HG02571 (cell line): Measurements from ENCODE around the gene CABLES2.
A peak's percentile ranks its signal among the peaks of the same experiment; 100 is the strongest.
"Not testable (repeated sequence)": the region's sequence is repeated elsewhere in the genome, so short reads cannot be mapped to it uniquely, and the experiment has no call there.

ENCODE experiments used
- ATAC-seq: cut with Tn5 transposase; IDR thresholded peaks from one replicate; pipeline ENCODE4 v1.9.1; 2021; ENCODE audit warnings: mild to moderate bottlenecking, moderate library complexity; ENCODE audit not compliant: unreplicated experiment

The CABLES2 gene

DNA sequence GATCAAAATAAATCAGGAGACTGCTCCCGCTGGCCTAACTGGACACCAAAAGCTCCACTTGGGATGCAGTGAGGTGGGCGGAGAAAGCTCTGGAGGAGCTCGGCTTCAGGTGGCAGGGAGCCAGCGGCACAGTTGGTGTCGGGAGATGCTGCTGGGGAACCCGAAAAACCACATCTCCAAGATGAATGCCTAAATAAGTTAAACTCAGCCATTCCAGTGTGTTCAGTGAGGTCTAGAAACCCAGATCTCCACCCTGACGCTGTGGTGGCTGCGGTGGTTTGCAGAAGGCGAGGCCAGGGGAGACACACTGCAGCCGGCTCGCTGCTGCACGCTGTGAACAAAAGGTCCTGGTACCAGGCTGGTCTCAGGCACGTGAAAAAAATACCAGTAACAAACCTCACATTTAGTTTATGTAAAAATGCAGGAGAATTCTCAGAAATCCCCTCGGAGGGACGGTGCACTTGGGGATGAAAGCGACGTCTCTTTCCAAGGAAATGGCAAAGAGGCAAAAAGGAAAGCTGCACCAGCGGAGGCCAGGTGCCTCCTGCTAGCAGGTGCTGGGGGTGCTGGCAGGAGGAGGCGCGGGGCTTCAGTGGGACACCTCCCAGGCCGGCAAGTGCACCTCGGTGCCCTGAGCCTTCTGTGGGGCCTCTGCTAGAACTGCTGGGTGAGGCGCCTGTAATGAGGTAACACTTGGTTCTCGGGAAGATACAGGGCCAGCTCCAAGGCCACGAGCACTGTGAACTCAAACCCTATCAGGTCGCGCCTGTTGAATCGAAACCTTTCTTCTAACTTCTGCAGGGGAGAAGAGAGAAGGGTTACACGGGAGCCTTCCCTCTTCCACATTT is 16.5 kb downstream of the CABLES2 start:
- no peak for ATAC-seq

DNA sequence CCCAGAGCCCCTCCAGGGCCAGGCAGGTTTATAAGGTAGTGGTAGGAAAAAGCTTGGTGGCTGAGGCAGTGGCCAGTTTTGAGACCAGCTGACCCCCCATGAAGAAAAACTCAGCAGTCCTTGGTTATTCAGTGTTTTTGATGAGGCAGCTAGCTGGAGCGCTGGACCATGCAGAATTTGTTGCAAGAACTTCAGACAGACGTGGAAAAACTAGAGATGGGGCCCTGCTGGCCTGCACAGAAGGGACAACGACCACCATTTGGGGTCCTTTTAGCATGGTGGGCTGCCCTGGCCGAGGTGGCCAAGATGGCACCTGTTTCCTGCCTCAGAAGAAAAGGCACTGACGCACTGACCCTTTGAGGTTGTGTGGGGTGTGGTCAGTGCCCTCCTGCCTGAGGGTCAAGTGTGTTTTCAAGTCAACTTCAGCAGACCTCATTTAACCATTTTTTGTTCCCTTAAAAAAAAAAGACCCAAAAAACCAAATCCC is 17.4 kb downstream of the CABLES2 start:
- ATAC-seq, result no peak

- ATAC-seq, result no peak
Measured at GRCh38 chr20:62388839-62389600, 18.1 kb downstream of the CABLES2 start.

DNA sequence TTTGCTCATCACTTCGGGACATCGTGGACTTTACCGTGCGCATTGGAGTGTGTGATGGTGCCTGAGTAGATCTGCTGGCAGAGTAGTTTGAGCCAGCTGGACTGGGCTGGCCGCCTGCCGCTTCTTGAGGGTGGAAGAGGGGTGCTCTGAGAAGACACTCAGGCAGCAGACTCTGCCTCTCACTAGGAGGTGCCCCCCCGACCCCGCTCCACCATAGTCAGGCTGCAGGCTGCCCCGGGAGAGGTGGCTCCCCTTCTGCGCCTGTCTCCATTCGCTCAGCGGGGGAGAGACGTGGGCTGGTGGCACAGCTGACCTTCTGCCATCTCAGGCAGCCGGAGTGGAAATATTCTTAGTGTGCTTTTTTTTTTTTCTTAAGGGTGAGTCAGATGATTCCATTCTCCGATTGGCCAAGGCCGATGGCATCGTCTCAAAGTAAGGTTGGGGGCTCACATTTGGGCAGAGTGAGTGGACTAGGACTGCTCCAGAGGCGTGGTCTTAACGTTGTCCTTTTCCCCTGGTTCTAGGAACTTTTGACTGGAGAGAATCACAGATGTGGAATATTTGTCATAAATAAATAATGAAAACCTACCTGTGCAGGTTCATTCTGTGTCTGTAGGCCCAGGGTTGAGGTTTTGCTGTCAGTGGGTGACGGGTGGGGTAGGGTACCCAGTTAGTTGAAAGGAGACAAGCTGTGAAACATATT is 19.0 kb downstream of the CABLES2 start:
- ATAC-seq, result no peak

GRCh38 chr20:62387219-62387913 is 19.7 kb downstream of the CABLES2 start:
- no peak for ATAC-seq

GRCh38 chr20:62386383-62387218 is 20.5 kb downstream of the CABLES2 start, which contains the start of gene RPS21:
RPS21 (plus strand) TSS chr20:62387103; CDS start chr20:62387339, 236 bp downstream.
- ATAC-seq, result peak; percentile 81

- ATAC-seq, result peak; percentile 49
Measured at GRCh38 chr20:62382306-62383198, 24.5 kb downstream of the CABLES2 start.

DNA sequence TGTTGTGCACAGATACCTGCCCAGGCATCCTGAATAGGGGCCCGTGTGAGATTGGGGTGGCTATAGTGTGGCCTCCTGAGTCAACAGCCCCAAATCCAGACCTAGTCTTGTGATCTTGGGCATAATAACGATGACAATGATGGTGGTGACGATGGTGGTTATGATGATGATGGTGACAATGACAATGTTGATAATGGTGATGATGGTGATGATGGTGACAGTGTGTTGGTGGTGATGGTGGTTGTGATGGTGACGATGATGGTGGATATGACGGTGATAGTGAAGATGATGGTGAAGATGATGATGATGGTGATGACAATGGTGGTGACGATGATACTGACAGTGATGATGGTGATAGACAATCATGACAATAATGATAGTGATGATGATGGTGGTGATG is 25.2 kb downstream of the CABLES2 start:
- ATAC-seq, result no peak

DNA sequence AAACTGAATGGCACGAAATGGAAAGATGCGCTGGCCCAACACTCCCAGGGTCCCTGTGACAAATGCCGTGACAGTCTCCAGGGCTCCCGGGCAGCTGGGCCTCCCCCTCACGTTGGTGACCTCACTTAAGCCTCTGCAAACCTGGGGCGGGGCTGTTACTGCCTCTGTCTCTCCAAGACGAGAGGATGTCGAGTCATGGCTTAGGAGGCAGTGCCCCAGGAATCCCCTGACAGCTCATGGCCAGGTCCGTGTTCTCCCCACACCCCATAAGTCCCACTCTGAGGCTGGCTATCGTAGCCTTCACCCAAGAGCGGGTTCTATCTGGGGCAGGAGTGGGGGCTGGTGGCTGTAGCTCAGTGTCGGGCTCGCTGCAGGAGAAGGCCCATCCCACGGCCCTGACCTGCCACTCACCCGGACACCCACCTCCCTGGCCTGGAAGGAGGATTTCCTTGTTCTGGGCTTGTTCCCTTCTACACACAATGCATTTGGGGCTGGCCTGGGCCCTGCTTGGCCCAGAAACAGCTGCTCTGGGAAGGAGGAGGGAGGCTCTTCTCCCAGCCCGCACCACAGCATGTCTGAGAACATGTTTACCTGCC is 25.8 kb downstream of the CABLES2 start:
- ATAC-seq, result no peak

GRCh38 chr20:62378215-62378614 is 28.9 kb downstream of the CABLES2 start:
- ATAC-seq, result no peak

DNA sequence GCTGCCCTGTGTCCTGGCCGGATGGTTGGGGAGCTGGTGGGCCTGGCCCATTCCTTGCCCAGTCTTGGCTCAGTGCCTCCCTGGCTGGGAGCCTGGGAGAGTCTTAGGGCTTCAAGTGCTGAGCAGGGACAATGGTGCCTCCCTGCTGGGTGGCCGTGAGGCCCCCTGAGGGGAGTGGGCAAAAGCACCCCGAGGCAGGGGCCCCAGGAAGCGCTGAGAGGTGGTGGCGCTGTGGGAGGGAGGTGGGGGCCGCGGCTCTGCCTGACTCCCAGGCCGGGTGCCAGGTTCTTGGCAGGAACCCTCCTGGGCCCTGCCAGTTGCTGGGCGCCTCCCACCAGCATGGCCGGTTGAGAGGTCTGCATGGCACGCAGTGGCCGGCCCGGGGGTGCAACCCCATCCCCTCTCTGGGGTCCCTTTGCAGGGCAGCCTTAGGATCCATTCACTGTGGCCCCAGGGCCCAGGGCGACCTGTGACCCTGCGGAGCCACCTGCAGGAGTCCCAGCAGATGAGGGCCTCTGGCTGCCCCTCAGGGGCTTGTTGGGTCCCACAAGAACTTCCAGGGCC is 29.4 kb downstream of the CABLES2 start:
- ATAC-seq, result no peak

DNA sequence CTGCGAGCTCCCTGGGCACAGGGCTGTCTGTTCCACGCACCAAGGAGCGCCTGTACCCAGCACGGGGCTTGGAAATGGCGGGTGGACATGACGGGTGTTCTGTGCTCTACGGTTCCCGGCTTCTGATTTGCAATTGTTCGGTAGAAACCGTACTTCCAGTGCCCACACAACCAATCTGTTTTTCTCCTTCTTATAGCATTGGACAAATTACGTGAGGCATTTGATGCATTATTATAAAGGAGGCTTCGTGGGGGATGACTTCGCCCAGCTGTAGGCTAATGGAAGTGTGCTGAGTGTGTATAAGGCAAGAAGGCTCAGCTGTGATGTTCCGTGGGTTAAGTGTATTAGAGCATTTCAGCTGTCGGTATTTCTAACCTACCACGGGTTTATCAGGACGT is 30.0 kb downstream of the CABLES2 start:
- ATAC-seq, result no peak

- no peak for ATAC-seq
Measured at GRCh38 chr20:62376112-62377063, 30.7 kb downstream of the CABLES2 start.

- no peak for ATAC-seq
Measured at GRCh38 chr20:62374331-62375152, 32.5 kb downstream of the CABLES2 start.

DNA sequence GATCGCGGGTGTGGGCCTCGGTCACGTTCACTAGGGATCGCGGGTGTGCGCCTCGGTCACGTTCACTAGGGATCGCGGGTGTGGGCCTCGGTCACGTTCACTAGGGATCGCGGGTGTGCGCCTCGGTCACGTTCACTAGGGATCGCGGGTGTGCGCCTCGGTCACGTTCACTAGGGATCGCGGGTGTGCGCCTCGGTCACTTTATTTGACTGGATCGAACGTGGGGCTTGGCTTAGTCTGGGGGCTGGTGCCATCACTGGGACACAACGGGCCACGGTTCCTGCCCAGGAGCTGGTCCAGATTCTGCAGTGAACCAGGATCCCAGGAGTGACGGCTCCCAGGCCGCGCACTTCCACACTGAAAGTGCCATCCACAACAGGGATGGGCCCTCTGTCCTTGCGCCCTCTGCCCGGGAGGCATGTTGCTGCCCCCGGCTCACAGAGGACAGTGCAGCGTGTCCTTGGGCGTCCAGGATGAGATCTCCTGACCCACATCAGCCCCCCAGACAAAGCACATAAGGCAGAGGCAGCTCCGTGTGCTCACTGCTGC is 33.4 kb downstream of the CABLES2 start:
- ATAC-seq, result not testable (repeated sequence)
